Spleen (tissue), 11 donors: Measurements from ENCODE around the gene ITPKB. TPM values are rescaled to one million over a fixed set of nuclear protein-coding genes. Genes with fewer than 3 reads are reported as not detected.

Source experiments
- DNase-seq: peaks from one replicate; pipeline ENCODE4 v3.0.0-alpha.2; 2020
- H3K27ac ChIP-seq, 8 donors: fragments of 200-600 bp; sonication (generic) in 7 of 8; 1 replicate in 4 of 8; 2 replicates in 4 of 8; pipeline versions ENCODE4 v1.5.0 to v1.8.0; 2016 to 2021; ENCODE audit warnings: inconsistent platforms in 4 of 8, mild to moderate bottlenecking in 4 of 8, moderate library complexity in 1 of 8
- H3K27me3 ChIP-seq, 7 donors: fragments of 200-600 bp; sonication (generic) in 6 of 7; replicated peaks in 1 of 7; 1 replicate in 4 of 7; 2 replicates in 3 of 7; pipeline versions ENCODE4 v1.5.0 to v1.8.0; 2016 to 2021; ENCODE audit warnings: inconsistent platforms in 3 of 7, mild to moderate bottlenecking in 1 of 7
- H3K36me3 ChIP-seq, 6 donors: fragments of 200-600 bp; sonication (generic) in 5 of 6; 1 replicate in 4 of 6; 2 replicates in 2 of 6; pipeline versions ENCODE4 v1.5.0 to v1.8.0; 2016 to 2021; ENCODE audit warnings: inconsistent platforms in 2 of 6
- H3K4me1 ChIP-seq, 6 donors: fragments of 200-600 bp; sonication (generic) in 5 of 6; 1 replicate in 3 of 6; 2 replicates in 3 of 6; pipeline versions ENCODE4 v1.5.0 to v1.8.0; 2016 to 2021; ENCODE audit warnings: inconsistent platforms in 3 of 6
- H3K4me3 ChIP-seq, 8 donors: fragments of 200-600 bp; sonication (generic) in 7 of 8; 1 replicate in 4 of 8; 2 replicates in 4 of 8; pipeline versions ENCODE4 v1.5.0 to v1.8.0; 2016 to 2021; ENCODE audit warnings: inconsistent platforms in 4 of 8, mild to moderate bottlenecking in 4 of 8, moderate library complexity in 2 of 8
- H3K9me3 ChIP-seq, 8 donors: fragments of 200-600 bp; sonication (generic) in 7 of 8; 1 replicate in 4 of 8; 2 replicates in 4 of 8; pipeline versions ENCODE4 v1.5.0 to v1.8.0; 2016 to 2021; ENCODE audit warnings: inconsistent platforms in 4 of 8
- CTCF ChIP-seq, 11 experiments: fragments of 200-600 bp in 7 of 11; fragments of 450-650 bp in 4 of 11; sonication (generic) in 4 of 11; IDR thresholded peaks in 8 of 11; conservative IDR thresholded peaks in 3 of 11; 1 replicate in 7 of 11; 2 replicates in 4 of 11; pipeline versions ENCODE4 v1.4.0 to v1.8.0; 2016 to 2021; ENCODE audit warnings: antibody characterized with exemption in 11 of 11, inconsistent platforms in 4 of 11, mild to moderate bottlenecking in 1 of 11
- POLR2A ChIP-seq, 3 donors: fragments of 450-650 bp; IDR thresholded peaks; one replicate each; pipeline ENCODE4 v1.5.1; 2017; ENCODE audit warnings: antibody characterized with exemption in 3 of 3, mild to moderate bottlenecking in 1 of 3
- POLR2AphosphoS5 ChIP-seq, 3 donors: sonication (generic); formaldehyde crosslinking; IDR thresholded peaks; one replicate each; pipeline ENCODE4 v1.5.1; 2017; ENCODE audit warnings: antibody characterized with exemption in 3 of 3
- WGBS, 5 donors: extraction: QIAGEN DNeasy Blood & Tissue Kit in 3 of 5; methylation state at CpG; one replicate each; pipeline versions ENCODE4 v1.1.5 to v1.1.7; 2013 to 2018; 5-methylcytosine and 5-hydroxymethylcytosine counted together
- intact Hi-C: fragments of 100-400 bp; cut with DNase I; formaldehyde crosslinking; loops from one replicate; pipeline ENCODE4 v1.15.0; 2023; ENCODE audit warnings: low total_unique reads
- polyA plus RNA-seq, 3 donors: library from polyadenylated mRNA; stranded (reverse); fragments of 200-250 nt; gene quantifications; one replicate each; pipeline ENCODE4 v1.2.1, GENCODE V29; 2013
- total RNA-seq, 7 donors: library from RNA; depleted of rRNA in 3 of 7; stranded (reverse); fragments of >200 nt in 3 of 7; fragmentation: NEBNext Ultra II Directional in 4 of 7; extraction: Animal tissue kit (Norgen Biotek cat#: 25700) in 4 of 7; gene quantifications; one replicate each; pipeline versions ENCODE4 v1.1.0 to v1.2.1, GENCODE V29; 2016 to 2021
- donor health status: healthy with polysubstance abuse.
- donor health status: DM: no; HTN: no; CAD: no; lungs with moderate emphysema.
- donor health status: DM: no; HTN: no; CAD: no.
- donor health status: Bipolar disorder and iron deficiency.
- donor health status: healthy.
- donor health status: DM: no; HTN: no; CAD: no.
- donor health status: DM: yes; HTN: yes; CAD: no.

ITPKB gene
- total and polyA plus RNA-seq, 10 donors = 8.5 to 74.6 (median 59.6) TPM

GRCh38 chr1:226632922-226633351 lies 106.1 kb downstream of the ITPKB start:
- Histone ChIP-seq H3K4me3 (no peak overlapping the region), H3K36me3 (peaks cover 0 to 83% (median 37%) of the 10 kb centered on the region in 6 donors), H3K27me3 (no peaks in the 10 kb centered on the region), H3K4me1 (peaks cover 19 to 71% (median 53%) of the 10 kb centered on the region in 6 donors), H3K9me3 (no peaks in the 10 kb centered on the region), H3K27ac (peak overlapping the region in 7 of 8 donors; percentile 5 to 86 (median 79))
- TF ChIP-seq POLR2A (IDR thresholded peaks at IDR 0.05) = peak in 1 of 3 donors; percentile 19
- TF ChIP-seq POLR2AphosphoS5 (IDR thresholded peaks at IDR 0.05) = peak; percentile 64 to 75 (median 72)
- no peak for TF ChIP-seq CTCF (IDR thresholded peaks at IDR 0.05 in 8 of 11, conservative IDR thresholded peaks at IDR 0.05 in 3 of 11)
- intact Hi-C loops = loop anchor here (5.0 kb wide), 1 partner anchor 194 kb away; no protein-coding TSS in a partner anchor
- DNase-seq = peak; percentile 86
- WGBS, 5 donors = 31 to 55% (median 41%) methylated on average over 10 of the region's 10 CpGs

GRCh38 chr1:226632169-226632879 lies 106.8 kb downstream of the ITPKB start:
- DNase-seq = peak; percentile 78
- peak overlapping the region in 7 of 8 donors; percentile 5 to 86 (median 79) for H3K27ac ChIP-seq
- peaks cover 0 to 77% (median 31%) of the 10 kb centered on the region in 6 donors for H3K36me3 ChIP-seq
- H3K4me1 ChIP-seq = peaks cover 19 to 68% (median 50%) of the 10 kb centered on the region in 6 donors
- TF ChIP-seq CTCF (IDR thresholded peaks at IDR 0.05 in 8 of 11, conservative IDR thresholded peaks at IDR 0.05 in 3 of 11) (no peak), POLR2AphosphoS5 (IDR thresholded peaks at IDR 0.05) (peak in 1 of 3 donors; percentile 6)
- no peak overlapping the region for H3K4me3 ChIP-seq
- no peaks in the 10 kb centered on the region for H3K9me3 ChIP-seq
- H3K27me3 ChIP-seq = no peaks in the 10 kb centered on the region
- WGBS, 5 donors = 88 to 92% (median 90%) methylated on average over 9 of the region's 9 CpGs
- intact Hi-C loops = loop anchor here (5.0 kb wide), 1 partner anchor 195 kb away; no protein-coding TSS in a partner anchor

- TF ChIP-seq CTCF (IDR thresholded peaks at IDR 0.05 in 8 of 11, conservative IDR thresholded peaks at IDR 0.05 in 3 of 11) = no peak
- TF ChIP-seq POLR2AphosphoS5 (IDR thresholded peaks at IDR 0.05) = no peak
- no peak for TF ChIP-seq POLR2A (IDR thresholded peaks at IDR 0.05)
- peaks cover 23 to 69% (median 55%) of the 10 kb centered on the region in 6 donors for H3K4me1 ChIP-seq
- H3K27me3 ChIP-seq = no peaks in the 10 kb centered on the region
- no peaks in the 10 kb centered on the region for H3K9me3 ChIP-seq
- intact Hi-C loops = loop anchor here (5.0 kb wide), 1 partner anchor 196 kb away; no protein-coding TSS in a partner anchor
- DNase-seq = peak; percentile 60
- 70 to 92% (median 75%) methylated on average over 10 of the region's 10 CpGs for whole genome bisulfite sequencing, 5 donors
- peak overlapping the region in 6 of 8 donors; percentile 17 to 86 (median 80) for H3K27ac ChIP-seq
- H3K4me3 ChIP-seq = no peak overlapping the region
- peaks cover 0 to 68% (median 26%) of the 10 kb centered on the region in 6 donors for H3K36me3 ChIP-seq
Measured at GRCh38 chr1:226631229-226632000, 107.7 kb downstream of the ITPKB start.
